Tibial artery (tissue), 4 donors: ENCODE measurements around the gene NADSYN1.

Source experiments
- DNase-seq, 2 donors: peaks; one replicate each; pipeline ENCODE4 v3.0.0-alpha.2; 2019
- H3K27ac ChIP-seq, 2 donors: fragments of 200-600 bp; sonication (generic) in 1 of 2; 1 replicate in 1 of 2; 2 replicates in 1 of 2; pipeline ENCODE4 v1.5.1; 2018 to 2019; ENCODE audit warnings: mild to moderate bottlenecking in 1 of 2
- H3K27me3 ChIP-seq, 2 donors: fragments of 200-600 bp; sonication (generic) in 1 of 2; one replicate each; pipeline versions ENCODE4 v1.5.1 to v1.6.0; 2016 to 2019
- H3K36me3 ChIP-seq, 3 donors: fragments of 200-600 bp; sonication (generic) in 2 of 3; one replicate each; pipeline ENCODE4 v1.5.1; 2016 to 2019; ENCODE audit warnings: mild to moderate bottlenecking in 2 of 3
- H3K4me1 ChIP-seq, 4 donors: fragments of 200-600 bp; sonication (generic) in 2 of 4; 1 replicate in 3 of 4; 2 replicates in 1 of 4; pipeline ENCODE4 v1.5.1; 2016 to 2019
- H3K4me3 ChIP-seq, 2 donors: fragments of 200-600 bp; sonication (generic) in 1 of 2; 1 replicate in 1 of 2; 2 replicates in 1 of 2; pipeline ENCODE4 v1.5.1; 2018 to 2019; ENCODE audit warnings: mild to moderate bottlenecking in 2 of 2
- H3K9me3 ChIP-seq, 3 donors: fragments of 200-600 bp; sonication (generic) in 1 of 3; one replicate each; pipeline ENCODE4 v1.5.1; 2016 to 2019
- intact Hi-C: fragments of 100-400 bp; cut with DNase I; formaldehyde crosslinking; loops from one replicate; pipeline ENCODE4 v1.15.0; 2023; ENCODE audit warnings: low total_unique reads
- TF ChIP-seq, protein P1 (sequence below), 2 experiments: fragments of 200-600 bp in 1 of 2; fragments of 450-650 bp in 1 of 2; IDR thresholded peaks; one replicate each; pipeline ENCODE4 v1.5.1; 2017 to 2019; ENCODE audit warnings: antibody characterized with exemption in 2 of 2, mild to moderate bottlenecking in 1 of 2, moderate library complexity in 1 of 2

NADSYN1 gene

DNA sequence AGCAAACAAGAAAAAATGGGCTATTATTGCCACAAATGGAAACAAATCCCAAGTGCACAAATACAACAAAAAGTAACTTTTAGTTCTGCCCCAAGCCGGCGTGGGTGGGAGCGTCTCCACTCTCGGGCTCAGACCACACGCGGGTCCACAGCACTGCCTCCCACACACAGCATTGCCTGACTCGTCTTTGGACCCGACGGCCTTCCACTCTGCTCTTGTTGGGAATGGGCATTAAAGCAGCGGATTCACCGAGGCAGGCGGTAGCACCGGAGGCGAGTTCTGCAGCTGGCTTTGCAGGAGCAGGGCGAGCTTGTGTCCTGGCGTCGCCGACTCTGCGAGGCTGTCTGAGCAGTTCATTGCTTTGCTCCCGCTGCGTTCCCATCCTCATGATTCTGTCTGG is 23.0 kb downstream of the NADSYN1 start:
- Histone ChIP-seq H3K27ac (no peak overlapping the region), H3K27me3 (no peaks in the 10 kb centered on the region), H3K4me3 (no peak overlapping the region), H3K36me3 (peaks cover 76 to 100% (median 85%) of the 10 kb centered on the region in 3 donors), H3K9me3 (no peaks in the 10 kb centered on the region), H3K4me1 (no peaks in the 10 kb centered on the region)
- TF ChIP-seq, protein P1, sequence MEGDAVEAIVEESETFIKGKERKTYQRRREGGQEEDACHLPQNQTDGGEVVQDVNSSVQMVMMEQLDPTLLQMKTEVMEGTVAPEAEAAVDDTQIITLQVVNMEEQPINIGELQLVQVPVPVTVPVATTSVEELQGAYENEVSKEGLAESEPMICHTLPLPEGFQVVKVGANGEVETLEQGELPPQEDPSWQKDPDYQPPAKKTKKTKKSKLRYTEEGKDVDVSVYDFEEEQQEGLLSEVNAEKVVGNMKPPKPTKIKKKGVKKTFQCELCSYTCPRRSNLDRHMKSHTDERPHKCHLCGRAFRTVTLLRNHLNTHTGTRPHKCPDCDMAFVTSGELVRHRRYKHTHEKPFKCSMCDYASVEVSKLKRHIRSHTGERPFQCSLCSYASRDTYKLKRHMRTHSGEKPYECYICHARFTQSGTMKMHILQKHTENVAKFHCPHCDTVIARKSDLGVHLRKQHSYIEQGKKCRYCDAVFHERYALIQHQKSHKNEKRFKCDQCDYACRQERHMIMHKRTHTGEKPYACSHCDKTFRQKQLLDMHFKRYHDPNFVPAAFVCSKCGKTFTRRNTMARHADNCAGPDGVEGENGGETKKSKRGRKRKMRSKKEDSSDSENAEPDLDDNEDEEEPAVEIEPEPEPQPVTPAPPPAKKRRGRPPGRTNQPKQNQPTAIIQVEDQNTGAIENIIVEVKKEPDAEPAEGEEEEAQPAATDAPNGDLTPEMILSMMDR (IDR thresholded peaks at IDR 0.05) = no peak
- DNase-seq = no peak
- intact Hi-C loops = no loop called here

DNA sequence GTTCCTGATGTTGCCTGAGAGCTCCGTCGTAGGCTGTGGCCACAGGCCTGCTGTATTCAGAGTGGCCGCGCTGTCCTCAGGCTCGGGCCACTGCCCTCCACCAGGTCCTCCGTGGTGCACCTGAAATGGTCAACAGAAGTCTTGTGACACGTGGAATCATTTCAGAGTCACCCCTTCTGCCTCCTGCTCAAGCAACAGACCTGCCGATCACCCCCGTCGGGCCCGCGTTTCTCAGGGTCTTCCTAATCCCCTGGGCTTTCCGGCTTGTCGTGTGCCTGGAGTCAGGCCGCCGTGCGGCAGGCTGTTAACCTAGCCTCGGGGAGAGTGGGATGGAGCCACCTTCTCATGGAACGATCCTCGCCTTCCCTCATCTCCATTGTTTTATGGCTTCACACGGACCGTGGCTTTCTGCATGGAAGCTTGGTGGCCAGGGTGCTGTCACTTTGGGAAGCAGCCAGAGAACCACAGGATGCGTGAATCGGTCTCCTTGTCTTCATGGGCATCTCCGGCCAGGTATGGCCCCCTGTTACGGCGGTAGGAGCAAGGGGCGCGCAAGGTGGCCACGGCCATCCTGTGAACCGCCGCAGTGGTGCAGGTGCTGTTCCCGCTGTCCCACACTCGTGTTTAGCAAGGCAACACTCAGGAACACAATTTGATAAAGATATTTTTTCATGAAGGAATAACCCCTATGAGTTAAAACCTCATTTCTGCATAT is 24.1 kb downstream of the NADSYN1 start:
- no peak overlapping the region for H3K27ac ChIP-seq
- H3K36me3 ChIP-seq = peaks cover 86 to 100% (median 94%) of the 10 kb centered on the region in 3 donors

DNA sequence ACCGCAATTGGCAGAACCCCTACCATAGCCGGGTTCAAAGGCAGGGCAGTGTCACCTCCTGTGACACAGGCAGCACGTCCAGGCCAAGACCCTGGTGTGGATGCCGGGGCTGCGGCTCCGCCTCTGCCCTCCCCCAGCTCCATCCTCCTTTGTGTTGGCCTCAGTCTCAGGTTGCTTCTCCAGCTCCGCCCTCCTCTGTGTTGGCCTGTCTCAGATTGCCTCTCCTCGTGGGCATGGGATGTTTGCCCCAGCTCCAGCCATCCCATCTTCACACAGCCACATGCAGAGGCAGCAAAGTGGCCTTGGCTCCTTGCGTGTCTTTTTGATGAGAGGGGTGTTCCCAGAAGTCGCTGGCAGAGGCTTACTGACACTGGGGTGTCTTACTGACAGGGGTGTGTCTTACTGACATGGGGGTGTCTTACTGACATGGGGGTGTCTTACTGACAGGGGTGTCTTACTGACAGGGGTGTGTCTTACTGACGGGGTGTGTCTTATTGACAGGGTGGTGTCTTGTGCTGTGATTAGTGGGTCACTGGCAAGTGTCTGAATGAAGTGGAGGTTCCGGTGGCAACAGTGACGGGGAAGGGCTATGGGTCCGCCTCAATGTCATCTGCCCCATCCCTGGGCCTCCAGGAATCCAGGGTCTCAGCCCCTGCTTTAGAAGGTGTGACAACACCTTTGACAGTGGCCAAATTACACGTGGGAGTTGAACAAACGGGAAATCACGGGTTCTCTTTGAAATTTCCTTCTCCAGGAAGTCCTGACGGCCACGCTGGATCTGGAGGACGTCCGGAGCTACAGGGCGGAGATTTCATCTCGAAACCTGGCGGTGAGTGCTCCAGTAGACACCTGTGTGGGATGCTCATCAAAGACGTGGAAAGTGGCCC is 24.9 kb downstream of the NADSYN1 start:
- H3K4me1 ChIP-seq = no peaks in the 10 kb centered on the region
- no peaks in the 10 kb centered on the region for H3K27me3 ChIP-seq
- no peak overlapping the region for H3K27ac ChIP-seq
- no peaks in the 10 kb centered on the region for H3K9me3 ChIP-seq
- peaks cover 83 to 100% (median 94%) of the 10 kb centered on the region in 3 donors for H3K36me3 ChIP-seq
- DNase-seq = no peak
- intact Hi-C loops = no loop called here
- TF ChIP-seq, protein P1 (IDR thresholded peaks at IDR 0.05) = no peak
- H3K4me3 ChIP-seq = no peak overlapping the region

More for the DNA sequence above, 24.1 kb downstream of the NADSYN1 start:
- Histone ChIP-seq H3K4me1 (no peaks in the 10 kb centered on the region), H3K9me3 (no peaks in the 10 kb centered on the region), H3K27me3 (no peaks in the 10 kb centered on the region), H3K4me3 (no peak overlapping the region)
- DNase-seq = no peak
- TF ChIP-seq, protein P1 (IDR thresholded peaks at IDR 0.05) = no peak
- intact Hi-C loops = no loop called here

DNA sequence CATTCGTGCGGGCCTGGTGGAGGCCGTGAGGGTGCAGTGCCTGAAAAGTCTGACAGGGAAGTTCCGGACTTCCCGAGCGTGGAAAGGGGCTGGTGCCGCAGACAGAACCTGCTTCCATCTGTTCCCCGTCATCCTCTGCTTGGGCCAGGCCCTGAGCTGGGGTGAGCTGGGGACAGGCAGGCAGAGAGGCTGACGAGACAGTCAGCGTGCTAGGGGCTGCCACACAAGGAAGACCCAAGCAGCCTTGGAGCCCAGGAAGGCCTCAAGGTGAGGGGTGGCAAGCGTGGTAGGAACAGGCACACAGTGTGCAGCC is 25.5 kb downstream of the NADSYN1 start:
- no peak overlapping the region for H3K4me3 ChIP-seq
- intact Hi-C loops = no loop called here
- DNase-seq = no peak
- no peaks in the 10 kb centered on the region for H3K4me1 ChIP-seq
- H3K36me3 ChIP-seq = peaks cover 83 to 100% (median 94%) of the 10 kb centered on the region in 3 donors
- no peak overlapping the region for H3K27ac ChIP-seq
- TF ChIP-seq, protein P1 (IDR thresholded peaks at IDR 0.05) = no peak
- no peaks in the 10 kb centered on the region for H3K9me3 ChIP-seq
- H3K27me3 ChIP-seq = no peaks in the 10 kb centered on the region

DNA sequence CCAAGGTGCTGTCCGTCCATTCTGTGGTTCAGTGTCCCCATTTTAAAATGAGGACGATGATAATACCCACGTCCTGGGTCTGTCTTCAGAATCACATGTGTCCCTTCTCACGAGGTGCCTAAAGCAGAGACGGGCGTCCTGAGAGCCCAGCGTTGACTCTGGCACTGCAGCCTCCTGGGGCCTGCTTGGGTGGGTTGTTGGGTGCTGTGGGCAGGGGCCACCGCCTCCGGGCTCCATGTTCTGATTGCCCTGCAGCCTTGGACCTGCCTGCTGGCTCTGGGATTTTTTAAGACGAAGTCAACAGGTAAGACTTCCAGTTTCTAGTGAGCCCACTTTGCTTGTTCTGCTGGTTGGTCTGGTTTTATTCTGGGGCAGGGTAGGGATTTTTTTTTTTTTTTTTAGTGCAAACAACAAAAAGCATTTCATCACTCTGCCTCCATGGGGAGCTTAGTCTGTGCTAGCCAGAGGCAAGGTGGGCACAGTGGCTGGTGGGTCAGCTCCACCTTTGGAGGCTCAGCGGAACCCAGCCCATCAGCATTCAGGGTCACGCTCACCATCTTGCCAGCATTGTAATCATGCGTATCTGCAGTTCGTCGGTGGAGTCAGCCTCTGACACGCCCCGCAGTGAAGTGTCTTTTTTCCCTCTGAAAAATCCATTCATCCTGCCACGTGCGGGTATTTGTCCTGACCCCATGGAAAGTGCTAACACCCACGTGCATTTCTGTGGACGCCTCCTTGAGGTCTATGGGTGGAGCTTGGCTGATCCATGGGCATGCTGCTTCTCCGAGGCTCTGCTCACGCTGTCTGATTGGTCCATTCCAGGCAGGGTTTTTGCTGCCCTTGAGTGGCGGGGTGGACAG is 28.3 kb downstream of the NADSYN1 start:
- no peaks in the 10 kb centered on the region for H3K9me3 ChIP-seq

More for the DNA sequence above, 28.3 kb downstream of the NADSYN1 start:
- no peak for DNase-seq
- Histone ChIP-seq H3K4me3 (no peak overlapping the region), H3K27me3 (no peaks in the 10 kb centered on the region), H3K27ac (no peak overlapping the region), H3K4me1 (no peaks in the 10 kb centered on the region), H3K36me3 (peaks cover 86 to 100% (median 94%) of the 10 kb centered on the region in 3 donors)
- intact Hi-C loops = no loop called here
- TF ChIP-seq, protein P1 (IDR thresholded peaks at IDR 0.05) = no peak
